ENCODE data around the gene GBA3. TPM values are rescaled to one million over a fixed set of nuclear protein-coding genes. Genes with fewer than 3 reads are reported as not detected.

GBA3 gene
- total and polyA plus RNA-seq, 2 experiments from 2014 or later: not detected

DNA sequence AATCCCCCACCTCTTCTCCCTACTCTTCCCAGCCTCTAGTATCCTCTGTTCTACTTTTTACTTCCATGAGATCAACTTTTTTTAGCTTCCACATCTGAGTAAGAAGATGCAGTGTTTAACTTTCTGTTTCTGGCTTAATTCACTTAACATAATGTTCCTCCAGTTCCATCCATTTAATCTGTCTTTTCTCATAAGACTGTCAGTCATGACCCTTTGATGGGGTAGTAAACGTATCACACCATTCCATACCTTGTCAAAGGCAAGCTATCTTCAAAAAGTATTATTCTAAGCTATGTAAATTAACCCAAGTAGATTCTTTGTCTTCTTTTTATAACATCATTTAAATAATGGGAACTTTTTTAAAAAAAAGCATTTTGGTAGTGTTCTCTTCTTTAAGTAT, 15.0 kb upstream of the GBA3 start:
- Histone ChIP-seq H3K27ac (ENCODE audit: low read depth) (no peak overlapping the region), H3K79me2 (replicated peaks; ENCODE audit: insufficient read depth) (no peaks in the 10 kb centered on the region), H3K4me3 (no peak overlapping the region), H3K4me2 (no peak overlapping the region), H3K9me2 (ENCODE audit: insufficient read depth) (no peaks in the 10 kb centered on the region), H2AFZ (no peak overlapping the region), H3K4me1 (ENCODE audit: insufficient read depth) (peaks cover 15% of the 10 kb centered on the region), H3F3A (replicated peaks; ENCODE audit: low read depth) (no peaks in the 10 kb centered on the region), H3K27me3 (ENCODE audit: insufficient read depth) (no peaks in the 10 kb centered on the region), H3K36me3 (ENCODE audit: insufficient read depth) (no peaks in the 10 kb centered on the region), H4K20me1 (replicated peaks; ENCODE audit: insufficient read depth) (no peaks in the 10 kb centered on the region)
- Mint-ChIP-seq H3K27ac (no peak overlapping the region), H3K4me3 (no peak overlapping the region), H3K27me3 (ENCODE audit: insufficient read depth, low read depth, poor library complexity) (peaks cover 2% of the 10 kb centered on the region), H3K36me3 (ENCODE audit: low read depth) (no peaks in the 10 kb centered on the region), H3K9me3 (no peaks in the 10 kb centered on the region), H3K4me1 (peaks cover 15% of the 10 kb centered on the region)
- ATAC-seq: no peak
- DNase-seq (ENCODE audit: low spot score): no peak
- TF ChIP-seq, protein P1, sequence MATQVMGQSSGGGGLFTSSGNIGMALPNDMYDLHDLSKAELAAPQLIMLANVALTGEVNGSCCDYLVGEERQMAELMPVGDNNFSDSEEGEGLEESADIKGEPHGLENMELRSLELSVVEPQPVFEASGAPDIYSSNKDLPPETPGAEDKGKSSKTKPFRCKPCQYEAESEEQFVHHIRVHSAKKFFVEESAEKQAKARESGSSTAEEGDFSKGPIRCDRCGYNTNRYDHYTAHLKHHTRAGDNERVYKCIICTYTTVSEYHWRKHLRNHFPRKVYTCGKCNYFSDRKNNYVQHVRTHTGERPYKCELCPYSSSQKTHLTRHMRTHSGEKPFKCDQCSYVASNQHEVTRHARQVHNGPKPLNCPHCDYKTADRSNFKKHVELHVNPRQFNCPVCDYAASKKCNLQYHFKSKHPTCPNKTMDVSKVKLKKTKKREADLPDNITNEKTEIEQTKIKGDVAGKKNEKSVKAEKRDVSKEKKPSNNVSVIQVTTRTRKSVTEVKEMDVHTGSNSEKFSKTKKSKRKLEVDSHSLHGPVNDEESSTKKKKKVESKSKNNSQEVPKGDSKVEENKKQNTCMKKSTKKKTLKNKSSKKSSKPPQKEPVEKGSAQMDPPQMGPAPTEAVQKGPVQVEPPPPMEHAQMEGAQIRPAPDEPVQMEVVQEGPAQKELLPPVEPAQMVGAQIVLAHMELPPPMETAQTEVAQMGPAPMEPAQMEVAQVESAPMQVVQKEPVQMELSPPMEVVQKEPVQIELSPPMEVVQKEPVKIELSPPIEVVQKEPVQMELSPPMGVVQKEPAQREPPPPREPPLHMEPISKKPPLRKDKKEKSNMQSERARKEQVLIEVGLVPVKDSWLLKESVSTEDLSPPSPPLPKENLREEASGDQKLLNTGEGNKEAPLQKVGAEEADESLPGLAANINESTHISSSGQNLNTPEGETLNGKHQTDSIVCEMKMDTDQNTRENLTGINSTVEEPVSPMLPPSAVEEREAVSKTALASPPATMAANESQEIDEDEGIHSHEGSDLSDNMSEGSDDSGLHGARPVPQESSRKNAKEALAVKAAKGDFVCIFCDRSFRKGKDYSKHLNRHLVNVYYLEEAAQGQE (IDR thresholded peaks at IDR 0.05; ENCODE audit: unreplicated experiment): no peak
- TF ChIP-seq POLR2AphosphoS5 (IDR thresholded peaks at IDR 0.05; ENCODE audit: low read depth) (no peak), JUNB (IDR thresholded peaks at IDR 0.05; ENCODE audit: unreplicated experiment) (no peak), CREB1 (CRISPR knock-in tag; IDR thresholded peaks at IDR 0.05; ENCODE audit: low read depth) (no peak), NANOG (IDR thresholded peaks at IDR 0.05; ENCODE audit: borderline replicate concordance) (no peak), ZNF331 (CRISPR knock-in tag; IDR thresholded peaks at IDR 0.05; ENCODE audit: low read depth) (no peak), EZH2phosphoT487 (IDR thresholded peaks at IDR 0.05; ENCODE audit: unreplicated experiment) (no peak), EZH2 (IDR thresholded peaks at IDR 0.05; ENCODE audit: low read depth, unreplicated experiment) (no peak), ZNF114 (CRISPR knock-in tag; IDR thresholded peaks at IDR 0.05) (no peak), STAT1 (IDR thresholded peaks at IDR 0.05; ENCODE audit: unreplicated experiment) (no peak)
- TF ChIP-seq, protein P2, sequence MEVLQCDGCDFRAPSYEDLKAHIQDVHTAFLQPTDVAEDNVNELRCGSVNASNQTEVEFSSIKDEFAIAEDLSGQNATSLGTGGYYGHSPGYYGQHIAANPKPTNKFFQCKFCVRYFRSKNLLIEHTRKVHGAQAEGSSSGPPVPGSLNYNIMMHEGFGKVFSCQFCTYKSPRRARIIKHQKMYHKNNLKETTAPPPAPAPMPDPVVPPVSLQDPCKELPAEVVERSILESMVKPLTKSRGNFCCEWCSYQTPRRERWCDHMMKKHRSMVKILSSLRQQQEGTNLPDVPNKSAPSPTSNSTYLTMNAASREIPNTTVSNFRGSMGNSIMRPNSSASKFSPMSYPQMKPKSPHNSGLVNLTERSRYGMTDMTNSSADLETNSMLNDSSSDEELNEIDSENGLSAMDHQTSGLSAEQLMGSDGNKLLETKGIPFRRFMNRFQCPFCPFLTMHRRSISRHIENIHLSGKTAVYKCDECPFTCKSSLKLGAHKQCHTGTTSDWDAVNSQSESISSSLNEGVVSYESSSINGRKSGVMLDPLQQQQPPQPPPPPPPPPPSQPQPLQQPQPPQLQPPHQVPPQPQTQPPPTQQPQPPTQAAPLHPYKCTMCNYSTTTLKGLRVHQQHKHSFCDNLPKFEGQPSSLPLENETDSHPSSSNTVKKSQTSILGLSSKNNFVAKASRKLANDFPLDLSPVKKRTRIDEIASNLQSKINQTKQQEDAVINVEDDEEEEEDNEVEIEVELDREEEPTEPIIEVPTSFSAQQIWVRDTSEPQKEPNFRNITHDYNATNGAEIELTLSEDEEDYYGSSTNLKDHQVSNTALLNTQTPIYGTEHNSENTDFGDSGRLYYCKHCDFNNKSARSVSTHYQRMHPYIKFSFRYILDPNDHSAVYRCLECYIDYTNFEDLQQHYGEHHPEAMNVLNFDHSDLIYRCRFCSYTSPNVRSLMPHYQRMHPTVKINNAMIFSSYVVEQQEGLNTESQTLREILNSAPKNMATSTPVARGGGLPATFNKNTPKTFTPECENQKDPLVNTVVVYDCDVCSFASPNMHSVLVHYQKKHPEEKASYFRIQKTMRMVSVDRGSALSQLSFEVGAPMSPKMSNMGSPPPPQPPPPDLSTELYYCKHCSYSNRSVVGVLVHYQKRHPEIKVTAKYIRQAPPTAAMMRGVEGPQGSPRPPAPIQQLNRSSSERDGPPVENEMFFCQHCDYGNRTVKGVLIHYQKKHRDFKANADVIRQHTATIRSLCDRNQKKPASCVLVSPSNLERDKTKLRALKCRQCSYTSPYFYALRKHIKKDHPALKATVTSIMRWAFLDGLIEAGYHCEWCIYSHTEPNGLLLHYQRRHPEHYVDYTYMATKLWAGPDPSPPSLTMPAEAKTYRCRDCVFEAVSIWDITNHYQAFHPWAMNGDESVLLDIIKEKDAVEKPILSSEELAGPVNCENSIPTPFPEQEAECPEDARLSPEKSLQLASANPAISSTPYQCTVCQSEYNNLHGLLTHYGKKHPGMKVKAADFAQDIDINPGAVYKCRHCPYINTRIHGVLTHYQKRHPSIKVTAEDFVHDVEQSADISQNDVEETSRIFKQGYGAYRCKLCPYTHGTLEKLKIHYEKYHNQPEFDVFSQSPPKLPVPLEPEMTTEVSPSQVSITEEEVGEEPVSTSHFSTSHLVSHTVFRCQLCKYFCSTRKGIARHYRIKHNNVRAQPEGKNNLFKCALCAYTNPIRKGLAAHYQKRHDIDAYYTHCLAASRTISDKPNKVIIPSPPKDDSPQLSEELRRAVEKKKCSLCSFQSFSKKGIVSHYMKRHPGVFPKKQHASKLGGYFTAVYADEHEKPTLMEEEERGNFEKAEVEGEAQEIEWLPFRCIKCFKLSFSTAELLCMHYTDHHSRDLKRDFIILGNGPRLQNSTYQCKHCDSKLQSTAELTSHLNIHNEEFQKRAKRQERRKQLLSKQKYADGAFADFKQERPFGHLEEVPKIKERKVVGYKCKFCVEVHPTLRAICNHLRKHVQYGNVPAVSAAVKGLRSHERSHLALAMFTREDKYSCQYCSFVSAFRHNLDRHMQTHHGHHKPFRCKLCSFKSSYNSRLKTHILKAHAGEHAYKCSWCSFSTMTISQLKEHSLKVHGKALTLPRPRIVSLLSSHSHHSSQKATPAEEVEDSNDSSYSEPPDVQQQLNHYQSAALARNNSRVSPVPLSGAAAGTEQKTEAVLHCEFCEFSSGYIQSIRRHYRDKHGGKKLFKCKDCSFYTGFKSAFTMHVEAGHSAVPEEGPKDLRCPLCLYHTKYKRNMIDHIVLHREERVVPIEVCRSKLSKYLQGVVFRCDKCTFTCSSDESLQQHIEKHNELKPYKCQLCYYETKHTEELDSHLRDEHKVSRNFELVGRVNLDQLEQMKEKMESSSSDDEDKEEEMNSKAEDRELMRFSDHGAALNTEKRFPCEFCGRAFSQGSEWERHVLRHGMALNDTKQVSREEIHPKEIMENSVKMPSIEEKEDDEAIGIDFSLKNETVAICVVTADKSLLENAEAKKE (CRISPR knock-in tag; IDR thresholded peaks at IDR 0.05): no peak
- TF ChIP-seq, protein P3, sequence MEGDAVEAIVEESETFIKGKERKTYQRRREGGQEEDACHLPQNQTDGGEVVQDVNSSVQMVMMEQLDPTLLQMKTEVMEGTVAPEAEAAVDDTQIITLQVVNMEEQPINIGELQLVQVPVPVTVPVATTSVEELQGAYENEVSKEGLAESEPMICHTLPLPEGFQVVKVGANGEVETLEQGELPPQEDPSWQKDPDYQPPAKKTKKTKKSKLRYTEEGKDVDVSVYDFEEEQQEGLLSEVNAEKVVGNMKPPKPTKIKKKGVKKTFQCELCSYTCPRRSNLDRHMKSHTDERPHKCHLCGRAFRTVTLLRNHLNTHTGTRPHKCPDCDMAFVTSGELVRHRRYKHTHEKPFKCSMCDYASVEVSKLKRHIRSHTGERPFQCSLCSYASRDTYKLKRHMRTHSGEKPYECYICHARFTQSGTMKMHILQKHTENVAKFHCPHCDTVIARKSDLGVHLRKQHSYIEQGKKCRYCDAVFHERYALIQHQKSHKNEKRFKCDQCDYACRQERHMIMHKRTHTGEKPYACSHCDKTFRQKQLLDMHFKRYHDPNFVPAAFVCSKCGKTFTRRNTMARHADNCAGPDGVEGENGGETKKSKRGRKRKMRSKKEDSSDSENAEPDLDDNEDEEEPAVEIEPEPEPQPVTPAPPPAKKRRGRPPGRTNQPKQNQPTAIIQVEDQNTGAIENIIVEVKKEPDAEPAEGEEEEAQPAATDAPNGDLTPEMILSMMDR (conservative IDR thresholded peaks at IDR 0.05; ENCODE audit: low read depth in 2 of 2): no peak
- TF ChIP-seq, protein P4, sequence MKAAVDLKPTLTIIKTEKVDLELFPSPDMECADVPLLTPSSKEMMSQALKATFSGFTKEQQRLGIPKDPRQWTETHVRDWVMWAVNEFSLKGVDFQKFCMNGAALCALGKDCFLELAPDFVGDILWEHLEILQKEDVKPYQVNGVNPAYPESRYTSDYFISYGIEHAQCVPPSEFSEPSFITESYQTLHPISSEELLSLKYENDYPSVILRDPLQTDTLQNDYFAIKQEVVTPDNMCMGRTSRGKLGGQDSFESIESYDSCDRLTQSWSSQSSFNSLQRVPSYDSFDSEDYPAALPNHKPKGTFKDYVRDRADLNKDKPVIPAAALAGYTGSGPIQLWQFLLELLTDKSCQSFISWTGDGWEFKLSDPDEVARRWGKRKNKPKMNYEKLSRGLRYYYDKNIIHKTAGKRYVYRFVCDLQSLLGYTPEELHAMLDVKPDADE (IDR thresholded peaks at IDR 0.05): no peak
